Measurements from ENCODE around the gene RNPEP. TPM values are rescaled to one million over a fixed set of nuclear protein-coding genes. Genes with fewer than 3 reads are reported as not detected.
A peak's percentile ranks its signal among the peaks of the same experiment; 100 is the strongest.

Gene RNPEP
- total RNA-seq, 1 experiment from 2014 or later: 99.8 TPM

GRCh38 chr1:202029171-202029665 is 46.8 kb downstream of the RNPEP start:
- Histone ChIP-seq H3K27me3 (ENCODE audit: control insufficient read depth, insufficient read depth, low read length) (no peaks in the 10 kb centered on the region), H3K27ac (ENCODE audit: low read length) (peak overlapping the region; percentile 64), H3K9me3 (ENCODE audit: control insufficient read depth, insufficient read depth, low read depth, low read length) (no peaks in the 10 kb centered on the region), H3K4me3 (ENCODE audit: low read depth in 2 of 2, low read length in 2 of 2) (no peak overlapping the region), H3K36me3 (ENCODE audit: control insufficient read depth, insufficient read depth, low read length) (no peaks in the 10 kb centered on the region), H3K4me1 (ENCODE audit: control insufficient read depth, insufficient read depth, low read length) (peaks cover 22% of the 10 kb centered on the region)
- TF ChIP-seq CTCF (IDR thresholded peaks at IDR 0.05) (no peak), REST (IDR thresholded peaks at IDR 0.05; ENCODE audit: insufficient read depth in 1 of 2, low read depth in 2 of 2, low read length in 1 of 2) (no peak), TCF7L2 (IDR thresholded peaks at IDR 0.05; ENCODE audit: low read depth, low read length) (no peak), POLR2AphosphoS5 (IDR thresholded peaks at IDR 0.05; ENCODE audit: low read depth, low read length) (no peak), SIN3A (IDR thresholded peaks at IDR 0.05; ENCODE audit: borderline replicate concordance, insufficient read depth, low read depth, low read length) (no peak)
- BruUV-seq (replicated peaks): no TSS peak
- ATAC-seq: peak; percentile 75
- intact Hi-C loops (cut with micrococcal nuclease; ENCODE audit: unreplicated experiment): no loop called here
- DNase-seq (ENCODE audit: low read depth, low spot score): peak; percentile 59
- CTCF ChIA-PET: interaction anchor here (0.5 kb wide), 1 partner anchor 40 kb away, joined by 9 read pairs; no protein-coding TSS in a partner anchor
- in situ Hi-C loops (cut with HindIII; ENCODE audit: low pct_unique_long_range_greater_than_20kb, low sequenced_read_pairs): no loop called here
- POLR2A ChIA-PET: no interaction called here

- BruUV-seq (replicated peaks): no TSS peak
- Histone ChIP-seq H3K36me3 (ENCODE audit: control insufficient read depth, insufficient read depth, low read length) (no peaks in the 10 kb centered on the region), H3K9me3 (ENCODE audit: control insufficient read depth, insufficient read depth, low read depth, low read length) (no peaks in the 10 kb centered on the region), H3K27me3 (ENCODE audit: control insufficient read depth, insufficient read depth, low read length) (no peaks in the 10 kb centered on the region), H3K4me1 (ENCODE audit: control insufficient read depth, insufficient read depth, low read length) (peaks cover 26% of the 10 kb centered on the region), H3K4me3 (ENCODE audit: low read depth in 2 of 2, low read length in 2 of 2) (no peak overlapping the region), H3K27ac (ENCODE audit: low read length) (peak overlapping the region; percentile 64)
- ATAC-seq (peak; percentile 32), DNase-seq (ENCODE audit: low read depth, low spot score) (no peak)
- intact Hi-C loops (cut with micrococcal nuclease; ENCODE audit: unreplicated experiment): no loop called here
- in situ Hi-C loops (cut with HindIII; ENCODE audit: low pct_unique_long_range_greater_than_20kb, low sequenced_read_pairs): no loop called here
- ChIA-PET CTCF (no interaction called here), POLR2A (no interaction called here)
- TF ChIP-seq SIN3A (IDR thresholded peaks at IDR 0.05; ENCODE audit: borderline replicate concordance, insufficient read depth, low read depth, low read length) (no peak), POLR2AphosphoS5 (IDR thresholded peaks at IDR 0.05; ENCODE audit: low read depth, low read length) (no peak), TCF7L2 (IDR thresholded peaks at IDR 0.05; ENCODE audit: low read depth, low read length) (no peak), CTCF (IDR thresholded peaks at IDR 0.05) (no peak), REST (IDR thresholded peaks at IDR 0.05; ENCODE audit: insufficient read depth in 1 of 2, low read depth in 2 of 2, low read length in 1 of 2) (no peak)
Measured at GRCh38 chr1:202029727-202030126, 47.3 kb downstream of the RNPEP start.

All from Panc1 (cell line).